Nucleus accumbens (tissue), 56 donors: ENCODE results near the gene BHLHA15.

ENCODE experiments used
- DNase-seq, 56 donors: peaks; one replicate each; lab custom pipeline; 2025; lab: John Stamatoyannopoulos, UW

Gene BHLHA15

GRCh38 chr7:98211221-98211675 is at the start of gene BHLHA15:
BHLHA15 (plus strand) TSS chr7:98211439; CDS start chr7:98212310, 871 bp downstream.
- DNase-seq, result peak in 3 of 56 donors; percentile 12 to 62 (median 19)

GRCh38 chr7:98162758-98163157 is 48.5 kb upstream of the BHLHA15 start:
- DNase-seq, result no peak

GRCh38 chr7:98163269-98163668 is 48.0 kb upstream of the BHLHA15 start:
- DNase-seq, result no peak

GRCh38 chr7:98163704-98164494 is 47.3 kb upstream of the BHLHA15 start:
- peak in 15 of 56 donors; percentile 11 to 67 (median 21) for DNase-seq

- DNase-seq, result peak in 31 of 56 donors; percentile 7 to 77 (median 25)
These were observed 45.2 kb upstream of the BHLHA15 start for GRCh38 chr7:98165827-98166667.

GRCh38 chr7:98166668-98166970 is 44.6 kb upstream of the BHLHA15 start:
- no peak for DNase-seq

- DNase-seq, result no peak
These were observed 43.6 kb upstream of the BHLHA15 start for GRCh38 chr7:98167653-98168052.

GRCh38 chr7:98168181-98168903 is 42.9 kb upstream of the BHLHA15 start:
- peak in 37 of 56 donors; percentile 7 to 78 (median 34) for DNase-seq

GRCh38 chr7:98168904-98169621 is 42.2 kb upstream of the BHLHA15 start:
- no peak for DNase-seq

GRCh38 chr7:98170966-98171365 is 40.3 kb upstream of the BHLHA15 start:
- DNase-seq, result peak in 5 of 56 donors; percentile 12 to 29 (median 20)

- DNase-seq, result no peak
These were observed 39.8 kb upstream of the BHLHA15 start for GRCh38 chr7:98171449-98171848.

- DNase-seq, result peak in 7 of 56 donors; percentile 16 to 53 (median 29)
These were observed 36.6 kb upstream of the BHLHA15 start for GRCh38 chr7:98174334-98175259.

GRCh38 chr7:98175260-98175940 is 35.8 kb upstream of the BHLHA15 start:
- no peak for DNase-seq

GRCh38 chr7:98177553-98177952 is 33.7 kb upstream of the BHLHA15 start:
- no peak for DNase-seq

- DNase-seq, result peak in 51 of 56 donors; percentile 13 to 88 (median 49)
These were observed 32.9 kb upstream of the BHLHA15 start for GRCh38 chr7:98178321-98178720.

GRCh38 chr7:98178762-98179490 is 32.3 kb upstream of the BHLHA15 start:
- no peak for DNase-seq

- DNase-seq, result no peak
These were observed 30.5 kb upstream of the BHLHA15 start for GRCh38 chr7:98180751-98181150.

GRCh38 chr7:98185101-98185500 is 26.1 kb upstream of the BHLHA15 start:
- no peak for DNase-seq
